ENCODE results near the gene ZNF385D.

DNA sequence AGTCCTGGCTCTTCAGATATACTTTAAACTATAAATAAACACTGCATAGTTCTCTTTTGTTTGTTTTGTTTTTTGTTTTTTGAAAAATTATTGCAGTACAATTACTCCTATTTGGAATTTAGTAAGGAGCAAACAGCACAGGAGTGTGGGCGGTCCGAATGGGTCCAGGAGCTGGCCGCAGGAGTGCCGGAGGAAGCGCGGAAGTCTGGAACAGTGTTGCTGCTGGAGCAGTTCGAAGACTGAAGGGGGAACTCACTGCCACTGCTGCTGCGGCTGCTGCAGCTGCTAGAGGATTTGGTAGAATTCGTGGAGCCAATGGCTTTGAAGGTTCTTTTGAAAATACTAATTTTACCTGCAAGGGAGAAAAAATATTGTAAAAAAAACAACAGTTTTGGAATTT is 329.9 kb downstream of the ZNF385D start:
- TF ChIP-seq POLR2A (IDR thresholded peaks at IDR 0.05) (no peak), POLR2AphosphoS5 (IDR thresholded peaks at IDR 0.05) (no peak)
